Mesodermal cell (in vitro differentiated cells): ENCODE data around the gene ZC3H18.

Experiments
- H3K27ac ChIP-seq: 2 replicates; pipeline ENCODE4 v1.7.0; 2013; ENCODE audit warnings: mild to moderate bottlenecking, low read depth, low read length, moderate library complexity; ENCODE audit not compliant: severe bottlenecking
- H3K36me3 ChIP-seq: 2 replicates; pipeline ENCODE4 v1.7.1; 2013; ENCODE audit warnings: mild to moderate bottlenecking, low read length, moderate library complexity; ENCODE audit not compliant: control insufficient read depth, insufficient read depth
- H3K4me1 ChIP-seq: one replicate; pipeline ENCODE4 v1.7.1; 2013; ENCODE audit warnings: mild to moderate bottlenecking, low read length; ENCODE audit not compliant: insufficient read depth, control insufficient read depth, poor library complexity, severe bottlenecking
- H3K4me3 ChIP-seq: 2 replicates; pipeline ENCODE4 v1.7.0; 2013; ENCODE audit warnings: low read length, control low read depth, mild to moderate bottlenecking; ENCODE audit not compliant: insufficient read depth, poor library complexity, severe bottlenecking; ENCODE audit errors: extremely low read depth
- H3K9me3 ChIP-seq: 2 replicates; pipeline ENCODE4 v1.7.1; 2013; ENCODE audit warnings: mild to moderate bottlenecking, low read length, moderate library complexity; ENCODE audit not compliant: control insufficient read depth
- WGBS, 2 experiments: methylation state at CpG; one replicate each; pipeline ENCODE4 v1.1.5; 2013; ENCODE audit warnings: missing lambda C conversion rate in 2 of 2; ENCODE audit not compliant: insufficient coverage in 2 of 2; 5-methylcytosine and 5-hydroxymethylcytosine counted together

Gene ZC3H18

DNA sequence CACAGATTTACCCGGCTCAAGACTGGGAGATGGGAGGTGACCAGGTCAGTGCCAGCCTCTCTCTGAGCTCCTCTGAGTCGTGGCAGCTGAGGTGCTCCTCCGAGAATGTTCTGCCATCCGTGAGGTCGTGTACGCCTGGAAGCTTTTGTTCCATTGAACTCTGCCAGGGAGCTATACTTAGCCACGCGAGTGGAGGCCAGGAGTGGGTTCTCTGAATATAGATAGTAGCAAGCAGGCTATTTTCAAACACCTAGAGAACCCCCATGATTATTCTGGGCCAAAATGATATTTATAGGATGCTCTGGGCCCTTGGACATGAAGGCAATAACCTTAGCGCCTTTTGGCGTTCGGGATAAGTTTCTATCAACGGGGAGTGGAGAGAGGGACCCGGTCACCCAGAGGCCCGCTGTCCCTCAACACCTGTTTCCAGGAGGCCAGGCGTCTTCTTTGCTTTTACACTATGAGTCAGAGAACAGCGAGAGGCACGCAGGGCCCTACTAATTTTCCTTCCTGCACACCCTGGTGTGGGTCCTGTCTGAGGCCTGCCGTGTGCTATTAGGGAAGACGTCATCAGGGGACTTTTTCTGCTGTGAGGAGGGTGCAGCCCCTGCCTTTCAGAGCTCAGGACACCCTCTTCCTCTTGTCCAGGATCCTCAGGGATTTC is 103.6 kb downstream of the ZC3H18 start:
- Histone ChIP-seq H3K36me3 (peaks cover 34% of the 10 kb centered on the region), H3K27ac (no peak overlapping the region), H3K4me1 (peaks cover 4% of the 10 kb centered on the region), H3K9me3 (no peaks in the 10 kb centered on the region), H3K4me3 (no peak overlapping the region)
- 96 to 97% methylated on average over 14 to 18 of the region's 19 CpGs for whole genome bisulfite sequencing, 2 experiments

GRCh38 chr16:88676502-88677242 is 106.5 kb downstream of the ZC3H18 start:
- no peaks in the 10 kb centered on the region for H3K9me3 ChIP-seq
- WGBS, 2 experiments = 90 to 94% methylated on average over 17 to 19 of the region's 22 CpGs
- peaks cover 4% of the 10 kb centered on the region for H3K4me1 ChIP-seq
- H3K27ac ChIP-seq = no peak overlapping the region
- no peak overlapping the region for H3K4me3 ChIP-seq
- peaks cover 28% of the 10 kb centered on the region for H3K36me3 ChIP-seq

DNA sequence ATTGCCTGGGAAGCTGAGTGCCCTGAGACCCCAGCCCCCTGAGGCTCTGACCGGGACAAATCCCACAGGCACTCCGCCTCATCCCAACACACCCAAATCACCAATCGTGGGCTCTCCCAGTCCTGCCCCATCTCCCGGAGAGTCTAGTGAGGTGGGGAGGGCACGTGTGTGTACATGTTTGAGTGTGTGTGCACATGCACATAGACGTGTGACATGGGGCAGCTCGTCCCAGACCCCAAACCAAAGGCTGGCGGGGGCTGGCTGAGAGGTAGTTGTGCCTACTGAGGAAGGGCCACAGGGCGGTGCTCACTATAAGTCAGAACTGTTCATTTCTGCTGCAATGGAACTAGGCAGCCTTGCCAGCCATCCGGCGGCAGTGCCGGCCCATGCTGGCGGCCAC is 107.5 kb downstream of the ZC3H18 start:
- 81% methylated on average over 9 of the region's 13 CpGs for WGBS, 2 experiments
- Histone ChIP-seq H3K27ac (no peak overlapping the region), H3K4me3 (no peak overlapping the region), H3K36me3 (peaks cover 25% of the 10 kb centered on the region), H3K9me3 (no peaks in the 10 kb centered on the region), H3K4me1 (peaks cover 5% of the 10 kb centered on the region)

- Histone ChIP-seq H3K9me3 (no peaks in the 10 kb centered on the region), H3K4me3 (no peak overlapping the region), H3K36me3 (peaks cover 24% of the 10 kb centered on the region), H3K4me1 (peaks cover 5% of the 10 kb centered on the region), H3K27ac (no peak overlapping the region)
- WGBS, 2 experiments = 73 to 82% methylated on average over 26 to 28 of the region's 32 CpGs
Measured at GRCh38 chr16:88678224-88678979, 108.2 kb downstream of the ZC3H18 start.

DNA sequence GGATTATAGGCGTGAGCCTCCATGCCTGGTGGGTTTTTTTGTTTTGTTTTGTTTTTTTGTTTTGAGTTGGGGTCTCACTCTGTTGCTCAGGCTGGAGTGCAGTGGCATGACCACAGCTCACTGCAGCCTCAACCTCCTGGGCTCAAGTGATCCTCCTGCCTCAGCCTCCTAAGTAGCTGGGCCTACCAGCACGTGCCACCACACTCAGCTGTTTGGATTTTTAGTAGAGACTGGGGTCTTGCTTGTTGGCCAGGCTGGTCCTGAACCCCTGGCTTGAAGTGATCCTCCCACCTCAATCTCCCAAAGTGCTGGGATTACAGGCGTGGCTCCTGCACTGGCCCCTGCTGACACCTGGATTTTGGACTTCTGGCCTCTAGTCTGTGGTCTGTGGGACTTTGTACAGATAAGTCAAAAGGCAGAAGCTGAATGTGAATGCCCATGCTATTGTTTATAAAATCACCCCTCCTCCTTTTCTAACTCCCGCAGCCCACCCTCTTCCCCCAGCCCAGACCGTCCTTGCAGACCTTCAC is 110.4 kb downstream of the ZC3H18 start:
- Histone ChIP-seq H3K27ac (no peak overlapping the region), H3K4me1 (peaks cover 5% of the 10 kb centered on the region), H3K4me3 (no peak overlapping the region), H3K36me3 (peaks cover 9% of the 10 kb centered on the region), H3K9me3 (no peaks in the 10 kb centered on the region)
- WGBS, 2 experiments = 88 to 95% methylated on average over 2 to 3 of the region's 5 CpGs

GRCh38 chr16:88681084-88681680 is 111.0 kb downstream of the ZC3H18 start:
- H3K4me1 ChIP-seq = peaks cover 5% of the 10 kb centered on the region
- WGBS, 2 experiments = 84 to 92% methylated on average over 25 to 31 of the region's 31 CpGs
- H3K36me3 ChIP-seq = peaks cover 4% of the 10 kb centered on the region
- no peak overlapping the region for H3K27ac ChIP-seq
- H3K9me3 ChIP-seq = no peaks in the 10 kb centered on the region
- no peak overlapping the region for H3K4me3 ChIP-seq
